GM19455 (cell line): ENCODE measurements around the gene NDRG3.
"Not testable (repeated sequence)": the region's sequence is repeated elsewhere in the genome, so short reads cannot be mapped to it uniquely, and the experiment has no call there.

Experiments
- ATAC-seq: cut with Tn5 transposase; IDR thresholded peaks from one replicate; pipeline ENCODE4 v1.9.1; 2021; ENCODE audit not compliant: unreplicated experiment

Gene NDRG3

DNA sequence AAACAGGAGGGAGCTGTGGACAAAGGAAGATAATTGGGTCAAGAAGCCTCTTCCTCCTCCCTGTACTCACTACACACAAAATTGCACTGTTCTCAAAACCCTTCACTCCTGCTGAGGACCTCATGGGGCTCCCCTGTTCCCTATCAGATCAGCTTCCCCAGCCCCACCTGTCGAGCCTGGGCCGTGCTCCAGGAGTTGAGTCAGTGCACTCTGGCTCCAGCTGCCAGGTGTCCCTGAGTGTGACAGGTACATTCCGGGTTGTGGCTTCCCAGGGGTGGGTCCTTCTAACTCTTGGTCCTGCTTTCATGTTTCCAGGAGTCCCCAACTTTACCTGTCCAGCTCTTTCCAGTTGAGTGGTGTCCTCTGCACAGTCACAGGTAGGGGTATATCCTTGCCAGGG, 131.9 kb downstream of the NDRG3 start:
- ATAC-seq: no peak

DNA sequence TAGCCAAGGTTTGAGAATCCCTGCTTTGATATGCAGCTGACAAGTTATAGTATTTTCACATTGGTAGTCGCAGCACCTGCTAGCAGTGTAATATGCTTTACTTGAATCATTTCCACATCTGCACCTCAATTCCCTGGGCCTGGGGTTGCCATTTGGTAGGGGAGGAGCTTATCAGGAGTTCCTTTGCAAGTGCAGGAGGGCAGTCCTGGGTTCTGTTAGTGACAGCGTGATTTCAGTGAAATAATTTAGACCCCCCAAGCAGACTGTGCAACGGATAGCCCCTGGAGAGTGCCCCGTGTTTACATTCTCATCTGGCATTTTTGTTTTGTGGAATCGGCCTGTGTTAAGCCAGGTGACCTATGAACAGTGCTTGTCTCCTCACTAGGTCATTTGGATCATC, 134.3 kb downstream of the NDRG3 start:
- ATAC-seq: no peak

DNA sequence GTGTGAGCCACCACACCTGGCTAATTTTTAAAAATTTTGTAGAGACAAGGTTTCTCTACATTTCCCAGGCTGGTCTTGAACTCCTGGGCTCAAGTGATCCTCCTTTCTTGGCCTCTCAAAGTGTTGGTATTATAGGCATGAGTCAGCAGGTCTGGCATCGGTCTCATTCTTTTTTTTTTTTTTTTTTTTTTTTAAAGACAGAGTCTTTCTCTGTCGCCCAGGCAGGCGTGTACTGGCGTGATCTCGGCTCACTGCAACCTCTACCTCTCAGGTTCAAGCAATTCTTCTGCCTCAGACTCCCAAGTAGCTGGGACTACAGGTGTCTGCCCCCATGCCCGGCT, 137.5 kb downstream of the NDRG3 start:
- not testable (repeated sequence) for ATAC-seq

DNA sequence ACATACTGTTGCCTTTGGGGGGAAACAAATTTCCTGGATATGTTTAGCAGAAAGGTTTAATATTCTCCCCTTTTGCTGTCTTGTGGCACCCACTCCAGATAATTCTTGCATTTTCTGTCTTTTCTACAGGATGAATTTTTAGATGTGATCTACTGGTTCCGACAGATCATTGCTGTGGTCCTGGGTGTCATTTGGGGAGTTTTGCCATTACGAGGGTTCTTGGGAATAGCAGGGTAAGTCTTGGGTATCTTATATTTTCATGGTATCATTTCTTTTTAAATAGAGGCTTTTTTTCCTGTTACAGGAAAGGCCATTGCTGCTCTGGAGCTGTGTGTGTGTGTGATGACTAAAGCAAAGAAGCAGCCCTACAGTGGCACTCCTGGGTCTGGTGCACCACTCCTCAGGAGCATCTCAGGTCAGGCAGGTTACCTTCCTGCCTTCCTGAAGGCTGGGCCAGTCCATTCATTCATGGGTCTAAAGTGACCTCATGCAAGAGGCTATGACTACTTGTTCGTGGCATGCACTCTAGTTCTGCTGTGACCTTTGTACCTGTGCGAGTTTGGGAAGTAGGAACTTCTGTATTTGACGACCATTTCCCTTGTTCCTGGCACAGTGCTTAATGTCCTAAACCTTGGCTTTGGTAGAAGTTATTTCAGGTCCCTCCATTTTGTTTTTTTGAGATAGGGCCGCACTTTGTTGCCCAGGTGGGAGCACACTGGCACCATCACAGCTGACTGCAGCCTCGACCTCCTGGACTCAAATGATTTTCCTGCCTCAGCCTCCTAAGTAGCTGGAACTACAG, 138.1 kb downstream of the NDRG3 start:
- no peak for ATAC-seq

DNA sequence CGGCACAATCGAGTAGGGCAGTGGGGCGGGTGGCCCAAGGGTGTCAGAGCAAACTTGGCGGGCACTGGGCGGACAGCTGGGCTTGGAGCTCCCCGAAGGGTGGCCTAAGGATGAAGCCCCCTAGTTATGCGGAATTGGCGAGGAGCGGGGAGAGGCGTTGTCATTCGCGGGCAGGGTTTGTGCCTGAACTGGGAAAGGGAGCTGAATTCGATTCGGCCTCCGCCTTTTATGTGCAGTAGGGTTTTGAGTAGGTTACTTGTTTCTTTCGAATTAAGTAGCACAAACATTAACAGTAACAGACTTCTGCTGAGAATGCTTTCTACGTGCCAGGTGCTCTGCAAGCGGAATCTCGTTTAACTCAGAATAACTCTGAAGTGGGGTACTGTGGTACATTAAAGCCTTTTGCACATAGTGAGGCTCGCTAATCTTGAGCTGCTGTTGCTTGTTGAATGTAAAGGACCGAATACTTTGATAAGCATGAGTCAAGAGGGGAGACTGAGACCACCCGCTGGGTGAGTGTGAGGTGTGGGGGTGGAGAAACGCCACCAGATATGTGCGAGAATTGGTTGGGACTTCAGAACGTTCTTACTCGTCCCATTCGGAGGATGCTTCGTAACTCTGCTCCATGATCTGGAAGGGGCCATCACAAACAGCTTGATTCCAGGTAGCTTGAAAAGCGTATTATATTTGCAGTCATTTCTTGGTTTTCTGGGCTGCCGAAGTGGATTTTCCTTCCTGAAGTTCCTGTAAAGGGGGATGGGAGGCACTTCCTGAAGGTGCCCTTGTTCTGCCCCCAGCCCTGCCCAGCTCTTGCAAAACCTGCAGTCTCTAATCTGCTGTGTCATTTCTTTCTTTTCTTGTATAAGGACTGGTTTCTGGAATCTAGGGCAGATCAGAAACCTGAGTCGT, 139.5 kb downstream of the NDRG3 start:
- ATAC-seq: peak; percentile 31

DNA sequence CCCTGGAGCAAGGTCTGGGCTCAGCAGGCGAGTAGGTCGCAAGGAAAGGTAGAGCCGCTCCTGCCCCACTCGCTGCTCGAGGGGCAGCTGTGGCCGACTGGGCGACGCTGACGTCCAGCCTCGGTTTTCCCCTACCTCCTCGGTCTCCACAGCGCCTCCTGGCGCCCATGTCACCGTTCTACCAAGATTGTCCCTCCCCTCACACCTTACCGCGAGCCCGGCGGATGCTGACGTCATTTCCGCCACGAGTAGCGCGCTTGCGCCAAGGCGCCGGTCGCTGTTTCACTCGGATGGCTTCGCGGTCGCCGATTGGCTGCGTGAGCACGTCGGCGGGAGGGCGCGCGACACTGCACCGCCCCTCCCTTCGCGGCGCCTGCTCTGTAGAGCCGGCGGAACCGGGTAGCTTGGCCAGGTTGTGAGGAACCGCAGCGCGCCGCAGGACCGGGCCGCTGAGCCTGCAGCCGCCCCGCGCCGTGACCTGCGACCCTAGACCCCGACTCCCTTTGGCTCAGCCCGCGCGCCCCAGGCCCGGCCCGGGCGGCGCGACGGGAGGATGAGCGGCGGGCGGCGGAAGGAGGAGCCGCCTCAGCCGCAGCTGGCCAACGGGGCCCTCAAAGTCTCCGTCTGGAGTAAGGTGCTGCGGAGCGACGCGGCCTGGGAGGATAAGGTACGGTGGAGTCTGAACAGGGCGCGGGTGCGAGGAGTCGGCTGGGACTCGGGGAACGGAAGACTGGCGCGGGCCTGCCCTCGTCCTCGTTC, 140.3 kb downstream of the NDRG3 start, which contains the start of gene RAB5IF:
RAB5IF (plus strand) TSS at position 381 of the 759 bp plus-strand sequence; CDS start at position 554, 173 bp downstream.
- ATAC-seq: peak; percentile 82

DNA sequence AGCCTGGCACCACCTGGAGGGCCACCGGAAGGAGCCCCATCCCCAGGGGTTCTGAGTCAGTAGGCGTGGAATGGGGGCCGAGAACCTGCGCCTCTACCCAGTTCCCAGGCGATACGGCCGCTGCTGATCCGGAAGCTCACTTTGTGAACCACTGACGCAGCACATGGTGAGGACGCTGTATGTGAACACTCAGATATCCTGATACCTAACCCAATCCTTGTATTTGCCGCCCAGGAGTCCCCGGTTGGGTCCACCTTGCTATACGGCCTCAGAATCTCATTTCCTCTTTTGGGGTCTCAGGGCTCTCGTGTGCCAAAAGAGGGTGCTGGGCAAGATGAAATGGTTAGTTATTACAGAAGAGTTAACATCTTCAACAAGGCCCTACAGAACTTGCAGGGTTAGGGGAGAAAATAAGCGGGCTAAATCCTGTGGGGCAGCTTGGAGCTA, 140.9 kb downstream of the NDRG3 start:
- ATAC-seq: peak; percentile 32
